ENCODE data around the gene MYOZ3. TPM values are rescaled to one million over a fixed set of nuclear protein-coding genes. Genes with fewer than 3 reads are reported as not detected.

The MYOZ3 gene
- total RNA-seq, 2 donors from 2014 or later, result 0.81 to 2.8 TPM

- ATAC-seq (ENCODE audit: insufficient number of reproducible peaks, low FRiP score, low read depth) (no peak), DNase-seq (ENCODE audit: low spot score) (no peak)
- no peak for TF ChIP-seq CTCF (IDR thresholded peaks at IDR 0.05)
- Histone ChIP-seq H3K27ac (no peak overlapping the region), H3K4me1 (ENCODE audit: control insufficient read depth in 1 of 2, low read depth in 2 of 2) (peaks cover 22 to 51% of the 10 kb centered on the region in 2 donors), H3K27me3 (replicated peaks; ENCODE audit: insufficient read depth) (no peaks in the 10 kb centered on the region), H3K36me3 (no peaks in the 10 kb centered on the region), H3K4me3 (no peak overlapping the region), H3K9me3 (no peaks in the 10 kb centered on the region)
Measured at GRCh38 chr5:150670948-150671310, 9.9 kb downstream of the MYOZ3 start.

GRCh38 chr5:150671509-150672236 is 10.6 kb downstream of the MYOZ3 start:
- Histone ChIP-seq H3K36me3 (no peaks in the 10 kb centered on the region), H3K4me3 (peak overlapping the region; percentile 73), H3K27me3 (replicated peaks; ENCODE audit: insufficient read depth) (no peaks in the 10 kb centered on the region), H3K4me1 (ENCODE audit: control insufficient read depth in 1 of 2, low read depth in 2 of 2) (peaks cover 22 to 53% of the 10 kb centered on the region in 2 donors), H3K9me3 (no peaks in the 10 kb centered on the region), H3K27ac (no peak overlapping the region)
- DNase-seq (ENCODE audit: low spot score) (no peak), ATAC-seq (ENCODE audit: insufficient number of reproducible peaks, low FRiP score, low read depth) (no peak)
- TF ChIP-seq CTCF (IDR thresholded peaks at IDR 0.05), result no peak

- Histone ChIP-seq H3K9me3 (no peaks in the 10 kb centered on the region), H3K27ac (peak overlapping the region; percentile 80 to 88), H3K36me3 (no peaks in the 10 kb centered on the region), H3K4me3 (peak overlapping the region; percentile 73), H3K27me3 (replicated peaks; ENCODE audit: insufficient read depth) (no peaks in the 10 kb centered on the region), H3K4me1 (ENCODE audit: control insufficient read depth in 1 of 2, low read depth in 2 of 2) (peaks cover 22 to 53% of the 10 kb centered on the region in 2 donors)
- no peak for TF ChIP-seq CTCF (IDR thresholded peaks at IDR 0.05)
- DNase-seq (ENCODE audit: low spot score) (no peak), ATAC-seq (ENCODE audit: insufficient number of reproducible peaks, low FRiP score, low read depth) (no peak)
Measured at GRCh38 chr5:150672237-150672883, 11.3 kb downstream of the MYOZ3 start.

- Histone ChIP-seq H3K9me3 (no peaks in the 10 kb centered on the region), H3K4me1 (ENCODE audit: control insufficient read depth in 1 of 2, low read depth in 2 of 2) (peaks cover 22 to 53% of the 10 kb centered on the region in 2 donors), H3K4me3 (peak overlapping the region; percentile 73), H3K27ac (peak overlapping the region; percentile 80 to 88), H3K36me3 (no peaks in the 10 kb centered on the region), H3K27me3 (replicated peaks; ENCODE audit: insufficient read depth) (no peaks in the 10 kb centered on the region)
- TF ChIP-seq CTCF (IDR thresholded peaks at IDR 0.05), result no peak
- ATAC-seq (ENCODE audit: insufficient number of reproducible peaks, low FRiP score, low read depth) (no peak), DNase-seq (ENCODE audit: low spot score) (no peak)
Measured at GRCh38 chr5:150672884-150673275, 11.8 kb downstream of the MYOZ3 start.

- TF ChIP-seq CTCF (IDR thresholded peaks at IDR 0.05), result no peak
- DNase-seq (ENCODE audit: low spot score) (no peak), ATAC-seq (ENCODE audit: insufficient number of reproducible peaks, low FRiP score, low read depth) (peak; percentile 40)
- Histone ChIP-seq H3K27ac (peak overlapping the region; percentile 80 to 88), H3K4me1 (ENCODE audit: control insufficient read depth in 1 of 2, low read depth in 2 of 2) (peaks cover 22 to 53% of the 10 kb centered on the region in 2 donors), H3K9me3 (no peaks in the 10 kb centered on the region), H3K36me3 (no peaks in the 10 kb centered on the region), H3K4me3 (no peak overlapping the region), H3K27me3 (replicated peaks; ENCODE audit: insufficient read depth) (no peaks in the 10 kb centered on the region)
Measured at GRCh38 chr5:150674341-150674821, 13.3 kb downstream of the MYOZ3 start.

All from thoracic aorta (tissue), 2 donors.